ENCODE measurements around the gene GRM1. TPM values are rescaled to one million over a fixed set of nuclear protein-coding genes. Genes with fewer than 3 reads are reported as not detected.
"Not testable (repeated sequence)": the region's sequence is repeated elsewhere in the genome, so short reads cannot be mapped to it uniquely, and the experiment has no call there.

GRM1 gene
- polyA plus RNA-seq, 1 experiment: 0.01 TPM

- Histone ChIP-seq H3K27ac (ENCODE audit: low read depth, low read length) (no peak overlapping the region), H3K27me3 (ENCODE audit: control insufficient read depth, insufficient read depth, low read length) (no peaks in the 10 kb centered on the region), H3K9me3 (ENCODE audit: control insufficient read depth, insufficient read depth, low read length) (no peaks in the 10 kb centered on the region; the same call in 1 of the 2 replicates), H3K4me3 (ENCODE audit: low read depth, low read length) (no peak overlapping the region)
- CTCF ChIA-PET: no interaction called here
- no peak for TF ChIP-seq CTCF (IDR thresholded peaks at IDR 0.05; ENCODE audit: low read depth, low read length)
- POLR2A ChIA-PET: no interaction called here
- DNase-seq (ENCODE audit: low read depth, low spot score): no peak
These were observed 239.1 kb downstream of the GRM1 start for GRCh38 chr6:146267946-146268345.

GRCh38 chr6:146269482-146269881 is 240.6 kb downstream of the GRM1 start:
- H3K27ac ChIP-seq (ENCODE audit: low read depth, low read length): no peak overlapping the region
- no peaks in the 10 kb centered on the region; the same call in 1 of the 2 replicates for H3K9me3 ChIP-seq (ENCODE audit: control insufficient read depth, insufficient read depth, low read length)
- no peak overlapping the region for H3K4me3 ChIP-seq (ENCODE audit: low read depth, low read length)
- ChIA-PET CTCF (no interaction called here), POLR2A (no interaction called here)
- no peak for TF ChIP-seq CTCF (IDR thresholded peaks at IDR 0.05; ENCODE audit: low read depth, low read length)
- DNase-seq (ENCODE audit: low read depth, low spot score): no peak
- no peaks in the 10 kb centered on the region for H3K27me3 ChIP-seq (ENCODE audit: control insufficient read depth, insufficient read depth, low read length)

GRCh38 chr6:146271163-146271562 is 242.3 kb downstream of the GRM1 start:
- CTCF ChIA-PET, POLR2A ChIA-PET: not testable (repeated sequence)

GRCh38 chr6:146273490-146273889 is 244.6 kb downstream of the GRM1 start:
- Histone ChIP-seq H3K27me3 (ENCODE audit: control insufficient read depth, insufficient read depth, low read length) (no peaks in the 10 kb centered on the region), H3K4me3 (ENCODE audit: low read depth, low read length) (no peak overlapping the region), H3K9me3 (ENCODE audit: control insufficient read depth, insufficient read depth, low read length) (no peaks in the 10 kb centered on the region), H3K27ac (ENCODE audit: low read depth, low read length) (no peak overlapping the region)
- ChIA-PET CTCF (no interaction called here), POLR2A (interaction anchor here (0.6 kb wide), 1 partner anchor 334 kb away, joined by 3 read pairs; no protein-coding TSS in a partner anchor)
- no peak for DNase-seq (ENCODE audit: low read depth, low spot score)
- TF ChIP-seq CTCF (IDR thresholded peaks at IDR 0.05; ENCODE audit: low read depth, low read length): no peak

More at GRCh38 chr6:146271163-146271562, 242.3 kb downstream of the GRM1 start:
- H3K27me3 ChIP-seq (ENCODE audit: control insufficient read depth, insufficient read depth, low read length); H3K4me3 ChIP-seq (ENCODE audit: low read depth, low read length); H3K9me3 ChIP-seq (ENCODE audit: control insufficient read depth, insufficient read depth, low read length); DNase-seq (ENCODE audit: low read depth, low spot score); H3K27ac ChIP-seq (ENCODE audit: low read depth, low read length): not testable (repeated sequence)

GRCh38 chr6:146277142-146277541 is 248.3 kb downstream of the GRM1 start:
- no peak for DNase-seq (ENCODE audit: low read depth, low spot score)
- ChIA-PET CTCF (no interaction called here), POLR2A (no interaction called here)
- Histone ChIP-seq H3K4me3 (ENCODE audit: low read depth, low read length) (no peak overlapping the region), H3K27me3 (ENCODE audit: control insufficient read depth, insufficient read depth, low read length) (no peaks in the 10 kb centered on the region), H3K9me3 (ENCODE audit: control insufficient read depth, insufficient read depth, low read length) (no peaks in the 10 kb centered on the region), H3K27ac (ENCODE audit: low read depth, low read length) (no peak overlapping the region)
- no peak for TF ChIP-seq CTCF (IDR thresholded peaks at IDR 0.05; ENCODE audit: low read depth, low read length)
